Stimulated activated naive CD8-positive, alpha-beta T cell treated with anti-CD3 and anti-CD28 coated beads, Interleukin-15, Interleukin-2, amounts not matched to agents 100 ng/mL and 50 ng/mL, for 24 hours (primary cell): ENCODE measurements around the gene PRDM7.

ENCODE experiments used
- H3K27ac Mint-ChIP-seq: one replicate; pipeline ENCODE4 v1.8.0; 2021; ENCODE audit warnings: mild to moderate bottlenecking, mixed read lengths
- H3K27me3 Mint-ChIP-seq: one replicate; pipeline ENCODE4 v1.8.0; 2021; ENCODE audit warnings: mixed read lengths
- H3K36me3 Mint-ChIP-seq: one replicate; pipeline ENCODE4 v1.8.0; 2021; ENCODE audit warnings: low read depth, mixed read lengths
- H3K4me1 Mint-ChIP-seq: one replicate; pipeline ENCODE4 v1.8.0; 2021; ENCODE audit warnings: low read depth, mixed read lengths
- H3K4me3 Mint-ChIP-seq: one replicate; pipeline ENCODE4 v1.8.0; 2021; ENCODE audit warnings: mild to moderate bottlenecking, mixed read lengths
- H3K9me3 Mint-ChIP-seq: one replicate; pipeline ENCODE4 v1.8.0; 2021; ENCODE audit warnings: mixed read lengths

The PRDM7 gene

GRCh38 chr16:90033387-90033786 is 43.7 kb downstream of the PRDM7 start:
- Mint-ChIP-seq H3K4me1 (peaks cover 6% of the 10 kb centered on the region), H3K27me3 (no peaks in the 10 kb centered on the region), H3K36me3 (peaks cover 19% of the 10 kb centered on the region), H3K9me3 (peaks cover 6% of the 10 kb centered on the region), H3K4me3 (no peak overlapping the region), H3K27ac (no peak overlapping the region)

GRCh38 chr16:90032674-90033331 is 44.3 kb downstream of the PRDM7 start:
- Mint-ChIP-seq H3K36me3 (peaks cover 19% of the 10 kb centered on the region), H3K27me3 (no peaks in the 10 kb centered on the region), H3K9me3 (peaks cover 6% of the 10 kb centered on the region), H3K4me1 (peaks cover 6% of the 10 kb centered on the region), H3K27ac (peak overlapping the region; percentile 86), H3K4me3 (peak overlapping the region; percentile 60)

GRCh38 chr16:90031931-90032673 is 45.0 kb downstream of the PRDM7 start:
- peak overlapping the region; percentile 86 for H3K27ac Mint-ChIP-seq
- H3K4me1 Mint-ChIP-seq: peaks cover 6% of the 10 kb centered on the region
- peaks cover 19% of the 10 kb centered on the region for H3K36me3 Mint-ChIP-seq
- peak overlapping the region; percentile 60 for H3K4me3 Mint-ChIP-seq
- H3K9me3 Mint-ChIP-seq: peaks cover 6% of the 10 kb centered on the region
- H3K27me3 Mint-ChIP-seq: no peaks in the 10 kb centered on the region

- Mint-ChIP-seq H3K27me3 (no peaks in the 10 kb centered on the region), H3K27ac (peak overlapping the region; percentile 86), H3K4me1 (peaks cover 8% of the 10 kb centered on the region), H3K9me3 (peaks cover 6% of the 10 kb centered on the region), H3K4me3 (peak overlapping the region; percentile 60), H3K36me3 (peaks cover 12% of the 10 kb centered on the region)
These were observed 45.8 kb downstream of the PRDM7 start for GRCh38 chr16:90031186-90031930.

GRCh38 chr16:90028985-90029384 is 48.1 kb downstream of the PRDM7 start:
- Mint-ChIP-seq H3K4me3 (no peak overlapping the region), H3K27ac (no peak overlapping the region), H3K9me3 (peaks cover 6% of the 10 kb centered on the region), H3K4me1 (peaks cover 13% of the 10 kb centered on the region), H3K36me3 (peaks cover 8% of the 10 kb centered on the region), H3K27me3 (no peaks in the 10 kb centered on the region)

GRCh38 chr16:90027611-90028010 is 49.5 kb downstream of the PRDM7 start:
- H3K27ac Mint-ChIP-seq: no peak overlapping the region

GRCh38 chr16:90026135-90026534 is 51.0 kb downstream of the PRDM7 start:
- Mint-ChIP-seq H3K27me3 (no peaks in the 10 kb centered on the region), H3K9me3 (peaks cover 3% of the 10 kb centered on the region), H3K27ac (no peak overlapping the region), H3K4me3 (peak overlapping the region; percentile 26), H3K36me3 (peaks cover 5% of the 10 kb centered on the region), H3K4me1 (peaks cover 23% of the 10 kb centered on the region)

More at GRCh38 chr16:90027611-90028010, 49.5 kb downstream of the PRDM7 start:
- H3K27me3 Mint-ChIP-seq: no peaks in the 10 kb centered on the region
- H3K4me3 Mint-ChIP-seq: no peak overlapping the region
- peaks cover 18% of the 10 kb centered on the region for H3K4me1 Mint-ChIP-seq
- peaks cover 8% of the 10 kb centered on the region for H3K36me3 Mint-ChIP-seq
- peaks cover 6% of the 10 kb centered on the region for H3K9me3 Mint-ChIP-seq

- H3K27me3 Mint-ChIP-seq: no peaks in the 10 kb centered on the region
- peaks cover 5% of the 10 kb centered on the region for H3K36me3 Mint-ChIP-seq
- H3K4me1 Mint-ChIP-seq: peaks cover 32% of the 10 kb centered on the region
- H3K27ac Mint-ChIP-seq: no peak overlapping the region
- peaks cover 3% of the 10 kb centered on the region for H3K9me3 Mint-ChIP-seq
- H3K4me3 Mint-ChIP-seq: peak overlapping the region; percentile 67
These were observed 54.1 kb downstream of the PRDM7 start for GRCh38 chr16:90023078-90023447.

GRCh38 chr16:90022209-90023077 is 54.7 kb downstream of the PRDM7 start:
- peaks cover 3% of the 10 kb centered on the region for H3K9me3 Mint-ChIP-seq
- peaks cover 32% of the 10 kb centered on the region for H3K4me1 Mint-ChIP-seq
- peaks cover 5% of the 10 kb centered on the region for H3K36me3 Mint-ChIP-seq
- peak overlapping the region; percentile 67 for H3K4me3 Mint-ChIP-seq
- peak overlapping the region; percentile 79 for H3K27ac Mint-ChIP-seq
- H3K27me3 Mint-ChIP-seq: no peaks in the 10 kb centered on the region

- Mint-ChIP-seq H3K27ac (no peak overlapping the region), H3K4me1 (peaks cover 26% of the 10 kb centered on the region), H3K27me3 (no peaks in the 10 kb centered on the region), H3K4me3 (peak overlapping the region; percentile 49), H3K9me3 (peaks cover 3% of the 10 kb centered on the region), H3K36me3 (peaks cover 5% of the 10 kb centered on the region)
These were observed 56.2 kb downstream of the PRDM7 start for GRCh38 chr16:90020838-90021382.

- Mint-ChIP-seq H3K27ac (no peak overlapping the region), H3K27me3 (peaks cover 3% of the 10 kb centered on the region), H3K4me3 (peak overlapping the region; percentile 70), H3K36me3 (peaks cover 5% of the 10 kb centered on the region), H3K4me1 (peaks cover 25% of the 10 kb centered on the region), H3K9me3 (peaks cover 3% of the 10 kb centered on the region)
These were observed 56.8 kb downstream of the PRDM7 start for GRCh38 chr16:90020260-90020837.

GRCh38 chr16:90019543-90020259 is 57.4 kb downstream of the PRDM7 start:
- Mint-ChIP-seq H3K9me3 (peaks cover 3% of the 10 kb centered on the region), H3K27me3 (peaks cover 6% of the 10 kb centered on the region), H3K4me1 (peaks cover 25% of the 10 kb centered on the region), H3K4me3 (peak overlapping the region; percentile 70), H3K27ac (no peak overlapping the region), H3K36me3 (peaks cover 5% of the 10 kb centered on the region)
